ENCODE data around the gene CSRP3. TPM values are rescaled to one million over a fixed set of nuclear protein-coding genes. Genes with fewer than 3 reads are reported as not detected.
"Not testable (repeated sequence)": the region's sequence is repeated elsewhere in the genome, so short reads cannot be mapped to it uniquely, and the experiment has no call there.

The CSRP3 gene
- total RNA-seq, 1 donor from 2014 or later = not detected

- no peaks in the 10 kb centered on the region for H3K27me3 Mint-ChIP-seq
- DNase-seq (ENCODE audit: low spot score, unreplicated experiment) = no peak
- H3K36me3 Mint-ChIP-seq (ENCODE audit: insufficient read depth) = peaks cover 13% of the 10 kb centered on the region
- TF ChIP-seq CTCF (IDR thresholded peaks at IDR 0.05; ENCODE audit: unreplicated experiment) = no peak
- no peak overlapping the region for H3K27ac Mint-ChIP-seq
- H3K4me3 Mint-ChIP-seq (ENCODE audit: low read depth) = no peak overlapping the region
- no peaks in the 10 kb centered on the region for H3K4me1 Mint-ChIP-seq (ENCODE audit: low read depth)
- no peaks in the 10 kb centered on the region for H3K9me3 Mint-ChIP-seq (ENCODE audit: low read depth)
Observed at GRCh38 chr11:19162951-19163505, 38.8 kb downstream of the CSRP3 start.

GRCh38 chr11:19161651-19162050 is 40.1 kb downstream of the CSRP3 start:
- H3K27me3 Mint-ChIP-seq = no peaks in the 10 kb centered on the region
- peaks cover 13% of the 10 kb centered on the region for H3K36me3 Mint-ChIP-seq (ENCODE audit: insufficient read depth)
- no peaks in the 10 kb centered on the region for H3K4me1 Mint-ChIP-seq (ENCODE audit: low read depth)
- TF ChIP-seq CTCF (IDR thresholded peaks at IDR 0.05; ENCODE audit: unreplicated experiment) = no peak
- H3K4me3 Mint-ChIP-seq (ENCODE audit: low read depth) = no peak overlapping the region
- H3K9me3 Mint-ChIP-seq (ENCODE audit: low read depth) = no peaks in the 10 kb centered on the region
- no peak for DNase-seq (ENCODE audit: low spot score, unreplicated experiment)
- no peak overlapping the region for H3K27ac Mint-ChIP-seq

- H3K27me3 Mint-ChIP-seq = no peaks in the 10 kb centered on the region
- no peak for DNase-seq (ENCODE audit: low spot score, unreplicated experiment)
- no peaks in the 10 kb centered on the region for H3K9me3 Mint-ChIP-seq (ENCODE audit: low read depth)
- peaks cover 12% of the 10 kb centered on the region for H3K36me3 Mint-ChIP-seq (ENCODE audit: insufficient read depth)
- no peaks in the 10 kb centered on the region for H3K4me1 Mint-ChIP-seq (ENCODE audit: low read depth)
- no peak overlapping the region for H3K27ac Mint-ChIP-seq
- TF ChIP-seq CTCF (IDR thresholded peaks at IDR 0.05; ENCODE audit: unreplicated experiment) = no peak
- H3K4me3 Mint-ChIP-seq (ENCODE audit: low read depth) = no peak overlapping the region
Observed at GRCh38 chr11:19160847-19161246, 40.9 kb downstream of the CSRP3 start.

GRCh38 chr11:19156892-19157291 is 44.9 kb downstream of the CSRP3 start:
- no peaks in the 10 kb centered on the region for H3K9me3 Mint-ChIP-seq (ENCODE audit: low read depth)
- H3K4me1 Mint-ChIP-seq (ENCODE audit: low read depth) = no peaks in the 10 kb centered on the region
- no peaks in the 10 kb centered on the region for H3K27me3 Mint-ChIP-seq
- no peak for TF ChIP-seq CTCF (IDR thresholded peaks at IDR 0.05; ENCODE audit: unreplicated experiment)
- no peak for DNase-seq (ENCODE audit: low spot score, unreplicated experiment)
- no peak overlapping the region for H3K27ac Mint-ChIP-seq
- peaks cover 15% of the 10 kb centered on the region for H3K36me3 Mint-ChIP-seq (ENCODE audit: insufficient read depth)
- H3K4me3 Mint-ChIP-seq (ENCODE audit: low read depth) = no peak overlapping the region

- DNase-seq (ENCODE audit: low spot score, unreplicated experiment) = no peak
- Mint-ChIP-seq H3K36me3 (ENCODE audit: insufficient read depth) (peaks cover 9% of the 10 kb centered on the region), H3K4me1 (ENCODE audit: low read depth) (peaks cover 2% of the 10 kb centered on the region), H3K27me3 (no peaks in the 10 kb centered on the region), H3K4me3 (ENCODE audit: low read depth) (no peak overlapping the region), H3K9me3 (ENCODE audit: low read depth) (no peaks in the 10 kb centered on the region), H3K27ac (no peak overlapping the region)
- TF ChIP-seq CTCF (IDR thresholded peaks at IDR 0.05; ENCODE audit: unreplicated experiment) = no peak
Observed at GRCh38 chr11:19145319-19145718, 56.5 kb downstream of the CSRP3 start.

GRCh38 chr11:19136884-19137283 is 64.9 kb downstream of the CSRP3 start:
- H3K4me1 Mint-ChIP-seq (ENCODE audit: low read depth) = not testable (repeated sequence)

More at GRCh38 chr11:19136884-19137283, 64.9 kb downstream of the CSRP3 start:
- not testable (repeated sequence) for H3K27ac Mint-ChIP-seq; H3K27me3 Mint-ChIP-seq; H3K4me3 Mint-ChIP-seq (ENCODE audit: low read depth); DNase-seq (ENCODE audit: low spot score, unreplicated experiment)
- H3K36me3 Mint-ChIP-seq (ENCODE audit: insufficient read depth) = peaks cover 27% of the 10 kb centered on the region
- peaks cover 16% of the 10 kb centered on the region for H3K9me3 Mint-ChIP-seq (ENCODE audit: low read depth)
